CD4-positive, CD25-positive, alpha-beta regulatory T cell (primary cell): ENCODE results near the gene DIP2B. TPM values are rescaled to one million over a fixed set of nuclear protein-coding genes. Genes with fewer than 3 reads are reported as not detected.

Experiments
- ATAC-seq, 2 donors: fragments of 150-1000 bp; cut with Tn5 transposase; one replicate each; pipeline ENCODE4 v1.10.0; 2021; ENCODE audit warnings: low read depth in 2 of 2, moderate number of reproducible peaks in 2 of 2, moderate library complexity in 1 of 2
- DNase-seq, 3 donors: peaks; one replicate each; pipeline versions ENCODE4 v3.0.0 to v3.0.0-alpha.2; 2012 to 2022; ENCODE audit warnings: mixed read lengths in 1 of 3
- H3K27ac ChIP-seq: one replicate; pipeline ENCODE4 v1.7.0; 2013; ENCODE audit warnings: mild to moderate bottlenecking, low read length; ENCODE audit not compliant: insufficient read depth, poor library complexity, severe bottlenecking
- H3K27me3 ChIP-seq: one replicate; pipeline ENCODE4 v1.7.0; 2013; ENCODE audit warnings: low read length; ENCODE audit not compliant: control insufficient read depth, insufficient read depth
- H3K36me3 ChIP-seq: one replicate; pipeline ENCODE4 v1.7.0; 2013; ENCODE audit warnings: mild to moderate bottlenecking, low read length, moderate library complexity; ENCODE audit not compliant: control insufficient read depth, insufficient read depth
- H3K4me1 ChIP-seq: 2 replicates; pipeline ENCODE4 v1.7.0; 2013; ENCODE audit warnings: mild to moderate bottlenecking, low read length; ENCODE audit not compliant: insufficient read depth, control insufficient read depth, poor library complexity, severe bottlenecking
- H3K4me3 ChIP-seq: one replicate; pipeline ENCODE4 v1.7.0; 2013; ENCODE audit warnings: low read depth, mild to moderate bottlenecking, low read length, moderate library complexity
- H3K9me3 ChIP-seq, 2 experiments: 1 replicate in 1 of 2; 2 replicates in 1 of 2; pipeline ENCODE4 v1.7.0; 2013; ENCODE audit warnings: low read length in 2 of 2, mild to moderate bottlenecking in 1 of 2, moderate library complexity in 1 of 2; ENCODE audit not compliant: control insufficient read depth in 2 of 2
- H3K27ac Mint-ChIP-seq, 3 donors: one replicate each; pipeline ENCODE4 v1.8.0; 2020 to 2022; ENCODE audit warnings: mild to moderate bottlenecking in 3 of 3, mixed read lengths in 3 of 3, moderate library complexity in 2 of 3
- H3K27me3 Mint-ChIP-seq: one replicate; pipeline ENCODE4 v1.8.0; 2022; ENCODE audit warnings: mild to moderate bottlenecking, mixed read lengths
- H3K36me3 Mint-ChIP-seq: one replicate; pipeline ENCODE4 v1.8.0; 2020; ENCODE audit warnings: mixed read lengths
- H3K4me1 Mint-ChIP-seq, 4 donors: one replicate each; pipeline ENCODE4 v1.8.0; 2020 to 2022; ENCODE audit warnings: mixed read lengths in 4 of 4, mild to moderate bottlenecking in 1 of 4
- H3K4me3 Mint-ChIP-seq, 4 donors: one replicate each; pipeline ENCODE4 v1.8.0; 2020 to 2022; ENCODE audit warnings: mild to moderate bottlenecking in 4 of 4, mixed read lengths in 4 of 4, moderate library complexity in 3 of 4
- H3K9me3 Mint-ChIP-seq, 7 donors: one replicate each; pipeline ENCODE4 v1.8.0; 2020 to 2022; ENCODE audit warnings: mixed read lengths in 7 of 7, mild to moderate bottlenecking in 3 of 7, moderate library complexity in 2 of 7
- polyA plus RNA-seq, 4 donors: library from polyadenylated mRNA; unstranded; fragments of 300-500 nt; fragmentation: Illumina TruSeq; gene quantifications; one replicate each; pipeline ENCODE4 v1.2.3, GENCODE V29; 2021
- total RNA-seq: library from RNA; stranded (reverse); gene quantifications from one replicate; pipeline ENCODE4 v1.2.3, GENCODE V29; 2022

The DIP2B gene
- total and polyA plus RNA-seq, 5 donors from 2014 or later, result 12.2 to 47.5 (median 15.2) TPM

GRCh38 chr12:50659690-50660424 is 155.1 kb downstream of the DIP2B start:
- peak overlapping the region in 1 of 3 donors; percentile 6 for H3K27ac Mint-ChIP-seq
- peaks cover 21% of the 10 kb centered on the region for H3K36me3 ChIP-seq

GRCh38 chr12:50660425-50660822 is 155.6 kb downstream of the DIP2B start:
- no peaks in the 10 kb centered on the region for H3K4me1 ChIP-seq
- no peak for DNase-seq
- no peak overlapping the region for H3K27ac ChIP-seq
- peaks cover 18% of the 10 kb centered on the region for H3K36me3 Mint-ChIP-seq
- H3K27me3 ChIP-seq, result no peaks in the 10 kb centered on the region
- peaks cover 21% of the 10 kb centered on the region for H3K36me3 ChIP-seq
- H3K4me3 Mint-ChIP-seq, result no peak overlapping the region
- H3K27me3 Mint-ChIP-seq, result no peaks in the 10 kb centered on the region
- H3K4me3 ChIP-seq, result no peak overlapping the region
- peaks cover 11 to 27% (median 13%) of the 10 kb centered on the region in 4 donors for H3K4me1 Mint-ChIP-seq
- H3K27ac Mint-ChIP-seq, result no peak overlapping the region
- no peak for ATAC-seq
- H3K9me3 ChIP-seq, result no peaks in the 10 kb centered on the region
- no peaks in the 10 kb centered on the region for H3K9me3 Mint-ChIP-seq

More at GRCh38 chr12:50659690-50660424, 155.1 kb downstream of the DIP2B start:
- H3K4me3 ChIP-seq, result no peak overlapping the region
- no peak overlapping the region for H3K4me3 Mint-ChIP-seq
- no peaks in the 10 kb centered on the region for H3K27me3 ChIP-seq
- no peaks in the 10 kb centered on the region for H3K9me3 Mint-ChIP-seq
- H3K27me3 Mint-ChIP-seq, result no peaks in the 10 kb centered on the region
- peaks cover 17 to 32% (median 19%) of the 10 kb centered on the region in 4 donors for H3K4me1 Mint-ChIP-seq
- H3K9me3 ChIP-seq, result no peaks in the 10 kb centered on the region
- ATAC-seq (no peak), DNase-seq (no peak)
- no peaks in the 10 kb centered on the region for H3K4me1 ChIP-seq
- no peak overlapping the region for H3K27ac ChIP-seq
- H3K36me3 Mint-ChIP-seq, result peaks cover 18% of the 10 kb centered on the region

- Histone ChIP-seq H3K9me3 (no peaks in the 10 kb centered on the region), H3K27ac (no peak overlapping the region), H3K4me3 (no peak overlapping the region), H3K36me3 (peaks cover 21% of the 10 kb centered on the region), H3K4me1 (no peaks in the 10 kb centered on the region), H3K27me3 (no peaks in the 10 kb centered on the region)
- H3K4me1 Mint-ChIP-seq, result peaks cover 11 to 23% (median 17%) of the 10 kb centered on the region in 4 donors
- H3K27me3 Mint-ChIP-seq, result no peaks in the 10 kb centered on the region
- DNase-seq (no peak), ATAC-seq (no peak)
- H3K4me3 Mint-ChIP-seq, result no peak overlapping the region
- H3K27ac Mint-ChIP-seq, result no peak overlapping the region
- H3K36me3 Mint-ChIP-seq, result peaks cover 18% of the 10 kb centered on the region
- H3K9me3 Mint-ChIP-seq, result no peaks in the 10 kb centered on the region
These were observed 156.7 kb downstream of the DIP2B start for GRCh38 chr12:50661300-50662115.

- Histone ChIP-seq H3K4me1 (no peaks in the 10 kb centered on the region), H3K4me3 (no peak overlapping the region), H3K9me3 (no peaks in the 10 kb centered on the region), H3K27ac (no peak overlapping the region), H3K27me3 (no peaks in the 10 kb centered on the region), H3K36me3 (peaks cover 21% of the 10 kb centered on the region)
- Mint-ChIP-seq H3K27ac (no peak overlapping the region), H3K27me3 (no peaks in the 10 kb centered on the region), H3K36me3 (peaks cover 18% of the 10 kb centered on the region), H3K4me3 (no peak overlapping the region), H3K9me3 (no peaks in the 10 kb centered on the region), H3K4me1 (peaks cover 11 to 26% (median 18%) of the 10 kb centered on the region in 4 donors)
- ATAC-seq (no peak), DNase-seq (no peak)
These were observed 157.3 kb downstream of the DIP2B start for GRCh38 chr12:50662116-50662510.

- ATAC-seq (no peak), DNase-seq (no peak)
- H3K9me3 Mint-ChIP-seq, result peaks cover 0 to 3% (median 0%) of the 10 kb centered on the region in 7 donors
- H3K4me1 ChIP-seq, result no peaks in the 10 kb centered on the region
- H3K4me3 Mint-ChIP-seq, result no peak overlapping the region
- H3K4me3 ChIP-seq, result no peak overlapping the region
- H3K36me3 ChIP-seq, result peaks cover 19% of the 10 kb centered on the region
- no peaks in the 10 kb centered on the region for H3K27me3 ChIP-seq
- H3K27ac ChIP-seq, result no peak overlapping the region
- no peaks in the 10 kb centered on the region for H3K9me3 ChIP-seq
- H3K36me3 Mint-ChIP-seq, result peaks cover 12% of the 10 kb centered on the region
- H3K27me3 Mint-ChIP-seq, result no peaks in the 10 kb centered on the region
- H3K27ac Mint-ChIP-seq, result no peak overlapping the region
- peaks cover 14 to 26% (median 19%) of the 10 kb centered on the region in 4 donors for H3K4me1 Mint-ChIP-seq
These were observed 160.4 kb downstream of the DIP2B start for GRCh38 chr12:50665170-50665569.

- Mint-ChIP-seq H3K4me3 (no peak overlapping the region), H3K9me3 (peaks cover 0 to 3% (median 0%) of the 10 kb centered on the region in 7 donors), H3K27ac (peak overlapping the region in 1 of 3 donors; percentile 64), H3K36me3 (peaks cover 12% of the 10 kb centered on the region), H3K27me3 (no peaks in the 10 kb centered on the region), H3K4me1 (peaks cover 12 to 26% (median 20%) of the 10 kb centered on the region in 4 donors)
- peaks cover 15% of the 10 kb centered on the region for H3K36me3 ChIP-seq
- DNase-seq, result no peak
- H3K4me3 ChIP-seq, result no peak overlapping the region
- no peaks in the 10 kb centered on the region for H3K9me3 ChIP-seq
- no peaks in the 10 kb centered on the region for H3K27me3 ChIP-seq
- no peaks in the 10 kb centered on the region for H3K4me1 ChIP-seq
- no peak overlapping the region for H3K27ac ChIP-seq
- no peak for ATAC-seq
These were observed 160.8 kb downstream of the DIP2B start for GRCh38 chr12:50665609-50666008.

GRCh38 chr12:50666023-50666422 is 161.2 kb downstream of the DIP2B start:
- Mint-ChIP-seq H3K27ac (peak overlapping the region in 1 of 3 donors; percentile 64), H3K9me3 (peaks cover 0 to 3% (median 0%) of the 10 kb centered on the region in 7 donors), H3K36me3 (peaks cover 14% of the 10 kb centered on the region), H3K27me3 (no peaks in the 10 kb centered on the region), H3K4me1 (peaks cover 12 to 26% (median 20%) of the 10 kb centered on the region in 4 donors), H3K4me3 (no peak overlapping the region)
- Histone ChIP-seq H3K27ac (no peak overlapping the region), H3K27me3 (no peaks in the 10 kb centered on the region), H3K4me1 (no peaks in the 10 kb centered on the region), H3K36me3 (peaks cover 13% of the 10 kb centered on the region), H3K4me3 (no peak overlapping the region), H3K9me3 (no peaks in the 10 kb centered on the region)
- no peak for DNase-seq
- no peak for ATAC-seq
